Muscle of back (tissue), 11 donors: ENCODE data around the gene ARHGAP6. TPM values are rescaled to one million over a fixed set of nuclear protein-coding genes. Genes with fewer than 3 reads are reported as not detected.

Experiments used
- DNase-seq, 3 donors: peaks; one replicate each; pipeline versions ENCODE4 v3.0.0 to v3.0.0-alpha.2; 2013
- polyA plus RNA-seq, 10 donors: library from polyadenylated mRNA; unstranded; fragments of 120-200 nt; gene quantifications; one replicate each; pipeline ENCODE4 v1.2.1, GENCODE V29; 2013; ENCODE audit not compliant: insufficient read length in 10 of 10

ARHGAP6 gene
- polyA plus RNA-seq, 10 donors = 7.8 to 12.5 (median 10.1) TPM

GRCh38 chrX:11403631-11404030 is 262.1 kb downstream of the ARHGAP6 start:
- no peak for DNase-seq

- no peak for DNase-seq
Measured at GRCh38 chrX:11401966-11402365, 263.8 kb downstream of the ARHGAP6 start.

- DNase-seq = no peak
Measured at GRCh38 chrX:11399489-11400094, 266.1 kb downstream of the ARHGAP6 start.

- no peak for DNase-seq
Measured at GRCh38 chrX:11398785-11399184, 266.9 kb downstream of the ARHGAP6 start.

GRCh38 chrX:11398139-11398538 is 267.6 kb downstream of the ARHGAP6 start:
- no peak for DNase-seq

- DNase-seq = no peak
Measured at GRCh38 chrX:11397680-11398079, 268.0 kb downstream of the ARHGAP6 start.

GRCh38 chrX:11395859-11396258 is 269.9 kb downstream of the ARHGAP6 start:
- DNase-seq = no peak

GRCh38 chrX:11393949-11394654 is 271.6 kb downstream of the ARHGAP6 start:
- no peak for DNase-seq

GRCh38 chrX:11386812-11387211 is 278.9 kb downstream of the ARHGAP6 start:
- peak in 1 of 3 donors; percentile 55 for DNase-seq

- DNase-seq = peak in 2 of 3 donors; percentile 45 to 46
Measured at GRCh38 chrX:11386001-11386523, 279.7 kb downstream of the ARHGAP6 start.

GRCh38 chrX:11382930-11383329 is 282.8 kb downstream of the ARHGAP6 start:
- no peak for DNase-seq

GRCh38 chrX:11381464-11381863 is 284.3 kb downstream of the ARHGAP6 start:
- DNase-seq = peak in 2 of 3 donors; percentile 41 to 68

GRCh38 chrX:11380187-11380844 is 285.4 kb downstream of the ARHGAP6 start:
- DNase-seq = no peak

GRCh38 chrX:11376163-11376562 is 289.6 kb downstream of the ARHGAP6 start:
- DNase-seq = no peak

GRCh38 chrX:11375614-11376119 is 290.1 kb downstream of the ARHGAP6 start:
- DNase-seq = no peak

GRCh38 chrX:11374570-11374969 is 291.1 kb downstream of the ARHGAP6 start:
- no peak for DNase-seq

GRCh38 chrX:11371106-11371505 is 294.6 kb downstream of the ARHGAP6 start:
- no peak for DNase-seq

GRCh38 chrX:11367609-11368430 is 297.9 kb downstream of the ARHGAP6 start:
- DNase-seq = no peak

- DNase-seq = no peak
Measured at GRCh38 chrX:11366998-11367595, 298.6 kb downstream of the ARHGAP6 start.

- no peak for DNase-seq
Measured at GRCh38 chrX:11365426-11365825, 300.3 kb downstream of the ARHGAP6 start.

GRCh38 chrX:11364835-11365234 is 300.9 kb downstream of the ARHGAP6 start:
- DNase-seq = no peak
